ENCODE results near the gene FGF6.

Gene FGF6

GRCh38 chr12:4388032-4388431, 57.6 kb downstream of the FGF6 start:
- in situ Hi-C loops (cut with HindIII; ENCODE audit: low pct_ligation_motif_present, low sequenced_read_pairs) = no loop called here
- H3K27ac ChIP-seq = no peak overlapping the region
- TF ChIP-seq, protein P1, sequence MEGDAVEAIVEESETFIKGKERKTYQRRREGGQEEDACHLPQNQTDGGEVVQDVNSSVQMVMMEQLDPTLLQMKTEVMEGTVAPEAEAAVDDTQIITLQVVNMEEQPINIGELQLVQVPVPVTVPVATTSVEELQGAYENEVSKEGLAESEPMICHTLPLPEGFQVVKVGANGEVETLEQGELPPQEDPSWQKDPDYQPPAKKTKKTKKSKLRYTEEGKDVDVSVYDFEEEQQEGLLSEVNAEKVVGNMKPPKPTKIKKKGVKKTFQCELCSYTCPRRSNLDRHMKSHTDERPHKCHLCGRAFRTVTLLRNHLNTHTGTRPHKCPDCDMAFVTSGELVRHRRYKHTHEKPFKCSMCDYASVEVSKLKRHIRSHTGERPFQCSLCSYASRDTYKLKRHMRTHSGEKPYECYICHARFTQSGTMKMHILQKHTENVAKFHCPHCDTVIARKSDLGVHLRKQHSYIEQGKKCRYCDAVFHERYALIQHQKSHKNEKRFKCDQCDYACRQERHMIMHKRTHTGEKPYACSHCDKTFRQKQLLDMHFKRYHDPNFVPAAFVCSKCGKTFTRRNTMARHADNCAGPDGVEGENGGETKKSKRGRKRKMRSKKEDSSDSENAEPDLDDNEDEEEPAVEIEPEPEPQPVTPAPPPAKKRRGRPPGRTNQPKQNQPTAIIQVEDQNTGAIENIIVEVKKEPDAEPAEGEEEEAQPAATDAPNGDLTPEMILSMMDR (IDR thresholded peaks at IDR 0.05; ENCODE audit: low read depth, low read length, missing control alignments) = no peak

GRCh38 chr12:4387607-4388006, 58.0 kb downstream of the FGF6 start:
- TF ChIP-seq, protein P1 (IDR thresholded peaks at IDR 0.05; ENCODE audit: low read depth, low read length, missing control alignments) = no peak
- Histone ChIP-seq H3K4me3 (ENCODE audit: low read depth, low read length) (no peak overlapping the region), H3K27ac (no peak overlapping the region), H3K36me3 (replicated peaks) (no peaks in the 10 kb centered on the region), H3K27me3 (replicated peaks) (no peaks in the 10 kb centered on the region)
- in situ Hi-C loops (cut with HindIII; ENCODE audit: low pct_ligation_motif_present, low sequenced_read_pairs) = no loop called here
- no peak for DNase-seq

More at GRCh38 chr12:4388032-4388431, 57.6 kb downstream of the FGF6 start:
- Histone ChIP-seq H3K4me3 (ENCODE audit: low read depth, low read length) (no peak overlapping the region), H3K36me3 (replicated peaks) (no peaks in the 10 kb centered on the region), H3K27me3 (replicated peaks) (no peaks in the 10 kb centered on the region)
- DNase-seq = no peak

GRCh38 chr12:4386801-4387200, 58.8 kb downstream of the FGF6 start:
- in situ Hi-C loops (cut with HindIII; ENCODE audit: low pct_ligation_motif_present, low sequenced_read_pairs) = no loop called here
- H3K27me3 ChIP-seq (replicated peaks) = no peaks in the 10 kb centered on the region
- TF ChIP-seq, protein P1 (IDR thresholded peaks at IDR 0.05; ENCODE audit: low read depth, low read length, missing control alignments) = no peak
- H3K4me3 ChIP-seq (ENCODE audit: low read depth, low read length) = no peak overlapping the region
- no peaks in the 10 kb centered on the region for H3K36me3 ChIP-seq (replicated peaks)
- DNase-seq = no peak
- H3K27ac ChIP-seq = no peak overlapping the region
